ENCODE measurements around the gene SLC10A3. TPM values are rescaled to one million over a fixed set of nuclear protein-coding genes. Genes with fewer than 3 reads are reported as not detected.

The SLC10A3 gene
- total and polyA plus RNA-seq, 7 donors = 7.2 to 39.8 (median 15.7) TPM

- H3K9me3 ChIP-seq = no peaks in the 10 kb centered on the region
- no peaks in the 10 kb centered on the region for H3K27me3 ChIP-seq (ENCODE audit: insufficient read depth in 3 of 3, low read length in 2 of 3)
- intact Hi-C loops (cut with DNase I) = no loop called here
- ATAC-seq = no peak
- peak in 1 of 2 donors; percentile 26 for DNase-seq
- 75 to 87% (median 86%) methylated on average over 20 to 23 of the region's 23 CpGs for WGBS, 3 donors
- no peak overlapping the region for H3K27ac ChIP-seq
- peaks cover 0 to 32% of the 10 kb centered on the region in 2 donors for H3K36me3 ChIP-seq (ENCODE audit: insufficient read depth in 1 of 2, low read depth in 1 of 2)
- no peaks in the 10 kb centered on the region for H3K4me1 ChIP-seq
- no peak for TF ChIP-seq CTCF (IDR thresholded peaks at IDR 0.05)
- H3K4me3 ChIP-seq = no peak overlapping the region
Observed at GRCh38 chrX:154471839-154472684, 18.4 kb downstream of the SLC10A3 start.

DNA sequence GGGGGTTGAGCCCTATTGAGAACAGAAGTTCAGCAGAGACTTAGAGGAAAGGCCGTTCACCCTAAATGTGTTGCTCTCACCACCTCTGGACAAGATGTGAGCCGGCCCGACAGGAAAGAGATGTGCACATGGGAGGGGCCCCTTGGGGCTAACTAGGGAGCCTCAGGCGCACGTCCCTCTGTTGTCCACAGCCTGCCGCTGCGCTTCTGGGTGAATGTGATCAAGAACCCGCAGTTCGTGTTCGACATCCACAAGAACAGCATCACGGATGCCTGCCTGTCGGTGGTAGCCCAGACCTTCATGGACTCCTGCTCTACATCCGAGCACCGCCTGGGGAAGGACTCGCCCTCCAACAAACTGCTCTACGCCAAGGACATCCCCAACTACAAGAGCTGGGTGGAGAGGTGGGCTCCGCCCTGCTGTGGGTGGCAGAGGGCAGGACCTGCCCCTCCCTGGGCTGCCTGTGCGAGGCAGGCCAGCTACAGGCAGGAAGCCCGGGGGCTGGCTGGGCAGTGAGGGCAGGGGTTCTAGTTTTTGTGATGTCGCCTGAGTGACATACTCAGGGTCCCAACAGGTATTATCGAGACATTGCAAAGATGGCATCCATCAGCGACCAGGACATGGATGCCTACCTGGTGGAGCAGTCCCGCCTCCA, 19.4 kb downstream of the SLC10A3 start:
- DNase-seq (no peak), ATAC-seq (no peak)
- no peak overlapping the region for H3K4me3 ChIP-seq
- H3K36me3 ChIP-seq (ENCODE audit: insufficient read depth in 1 of 2, low read depth in 1 of 2) = peaks cover 0 to 42% of the 10 kb centered on the region in 2 donors
- no peaks in the 10 kb centered on the region for H3K9me3 ChIP-seq
- WGBS, 3 donors = 87 to 92% (median 89%) methylated on average over 13 to 23 of the region's 23 CpGs
- no peaks in the 10 kb centered on the region for H3K4me1 ChIP-seq
- intact Hi-C loops (cut with DNase I) = no loop called here
- no peak overlapping the region for H3K27ac ChIP-seq
- no peaks in the 10 kb centered on the region for H3K27me3 ChIP-seq (ENCODE audit: insufficient read depth in 3 of 3, low read length in 2 of 3)
- no peak for TF ChIP-seq CTCF (IDR thresholded peaks at IDR 0.05)

DNA sequence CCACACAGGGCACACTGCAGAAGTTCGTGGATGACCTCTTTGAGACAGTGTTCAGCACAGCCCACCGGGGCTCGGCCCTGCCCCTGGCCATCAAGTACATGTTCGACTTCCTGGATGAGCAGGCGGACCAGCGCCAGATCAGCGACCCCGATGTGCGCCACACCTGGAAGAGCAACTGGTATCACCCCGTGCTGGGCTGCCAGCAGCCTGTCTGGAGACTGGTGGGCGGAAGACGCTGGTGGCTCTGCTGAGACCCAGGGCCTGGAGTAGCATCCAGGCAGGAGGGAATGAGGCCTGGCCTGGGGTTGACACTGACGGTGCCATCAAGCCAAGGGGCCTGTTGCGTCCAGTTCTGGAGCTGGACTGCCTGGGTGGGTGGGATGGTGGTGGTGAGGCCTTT, 20.0 kb downstream of the SLC10A3 start:
- TF ChIP-seq CTCF (IDR thresholded peaks at IDR 0.05) = no peak
- H3K4me3 ChIP-seq = no peak overlapping the region

DNA sequence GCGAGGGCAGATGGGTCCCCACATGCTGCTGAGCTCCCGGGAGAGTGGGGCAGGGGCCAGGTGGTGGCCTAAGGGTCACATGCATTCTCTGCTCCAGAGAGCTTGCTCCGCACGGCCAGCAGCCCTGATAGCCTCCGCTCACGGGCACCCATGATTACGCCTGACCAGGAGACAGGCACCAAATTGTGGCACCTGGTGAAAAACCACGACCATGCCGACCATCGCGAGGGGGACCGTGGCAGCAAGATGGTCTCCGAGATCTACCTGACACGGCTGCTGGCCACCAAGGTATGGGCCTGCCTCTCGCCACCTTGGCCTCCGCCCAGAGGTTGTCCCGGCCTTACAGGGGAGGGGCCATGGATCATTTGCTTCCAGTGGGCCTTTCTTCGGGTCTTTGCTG, 20.5 kb downstream of the SLC10A3 start:
- ATAC-seq (no peak), DNase-seq (no peak)
- Histone ChIP-seq H3K9me3 (no peaks in the 10 kb centered on the region), H3K27ac (no peak overlapping the region), H3K27me3 (ENCODE audit: insufficient read depth in 3 of 3, low read length in 2 of 3) (no peaks in the 10 kb centered on the region), H3K4me1 (no peaks in the 10 kb centered on the region), H3K4me3 (no peak overlapping the region), H3K36me3 (ENCODE audit: insufficient read depth in 1 of 2, low read depth in 1 of 2) (peaks cover 0 to 46% of the 10 kb centered on the region in 2 donors)
- intact Hi-C loops (cut with DNase I) = no loop called here
- 88 to 92% (median 90%) methylated on average over 18 of the region's 18 CpGs for WGBS, 3 donors
- no peak for TF ChIP-seq CTCF (IDR thresholded peaks at IDR 0.05)

More for the DNA sequence above, 20.0 kb downstream of the SLC10A3 start:
- WGBS, 3 donors = 89 to 93% (median 91%) methylated on average over 14 of the region's 14 CpGs
- H3K27me3 ChIP-seq (ENCODE audit: insufficient read depth in 3 of 3, low read length in 2 of 3) = no peaks in the 10 kb centered on the region
- no peaks in the 10 kb centered on the region for H3K9me3 ChIP-seq
- DNase-seq = no peak
- H3K4me1 ChIP-seq = no peaks in the 10 kb centered on the region
- intact Hi-C loops (cut with DNase I) = no loop called here
- no peak overlapping the region for H3K27ac ChIP-seq
- no peak for ATAC-seq
- peaks cover 0 to 42% of the 10 kb centered on the region in 2 donors for H3K36me3 ChIP-seq (ENCODE audit: insufficient read depth in 1 of 2, low read depth in 1 of 2)

Data from psoas muscle (tissue), 8 donors.